ENCODE measurements around the gene PTDSS2. TPM values are rescaled to one million over a fixed set of nuclear protein-coding genes. Genes with fewer than 3 reads are reported as not detected.
"Not testable (repeated sequence)": the region's sequence is repeated elsewhere in the genome, so short reads cannot be mapped to it uniquely, and the experiment has no call there.

The PTDSS2 gene
- total and polyA plus RNA-seq, 8 donors, result 11.6 to 264 (median 25.1) TPM

DNA sequence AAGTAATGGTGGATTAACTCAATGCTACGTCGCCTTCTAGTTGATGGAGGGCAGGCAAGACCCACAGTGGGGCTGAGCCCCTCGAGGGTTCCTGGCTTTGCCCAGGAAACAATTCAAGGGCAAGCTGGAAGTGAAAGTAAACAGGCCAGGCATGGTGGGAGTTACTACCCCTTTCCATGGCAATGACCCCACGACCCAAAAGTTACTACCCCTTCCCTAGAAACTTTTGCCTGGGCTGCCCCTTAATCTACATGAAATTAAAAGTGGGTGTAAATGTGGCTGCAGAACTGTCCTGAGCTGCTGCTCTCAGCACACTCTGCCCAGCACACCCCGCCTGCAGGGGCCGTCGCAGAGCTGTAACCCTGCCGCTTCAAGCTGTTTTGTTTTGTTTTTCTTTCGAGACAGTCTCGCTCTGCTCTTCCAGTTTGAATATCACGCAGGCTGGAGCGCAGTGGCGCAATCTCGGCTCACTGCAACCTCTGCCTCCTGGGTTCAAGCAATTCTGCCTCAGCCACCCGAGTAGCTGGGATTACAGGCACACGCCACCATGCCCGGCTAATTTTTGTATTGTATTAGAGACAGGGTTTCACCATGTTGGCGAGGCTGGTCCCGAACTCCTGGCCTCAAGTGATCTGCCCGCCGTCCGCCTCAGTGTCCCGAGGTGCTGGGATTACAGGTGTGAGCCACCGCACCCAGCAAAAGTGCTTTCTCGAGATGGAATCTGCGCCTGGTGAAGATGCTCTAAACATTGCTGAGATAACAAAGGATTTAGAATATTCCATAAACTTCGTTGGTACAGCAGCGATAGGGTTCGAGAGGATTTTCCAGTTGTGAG lies 62.9 kb downstream of the PTDSS2 start:
- Histone ChIP-seq H3K9me3 (peaks cover 0 to 13% (median 8%) of the 10 kb centered on the region in 4 donors), H3K36me3 (peaks cover 0 to 61% (median 45%) of the 10 kb centered on the region in 4 donors), H3K4me3 (no peak overlapping the region), H3K4me1 (peaks cover 1 to 10% (median 7%) of the 10 kb centered on the region in 4 donors), H3K27ac (no peak overlapping the region), H3K27me3 (no peaks in the 10 kb centered on the region)
- DNase-seq, result no peak
- TF ChIP-seq EP300 (IDR thresholded peaks at IDR 0.05) (no peak), POLR2A (IDR thresholded peaks at IDR 0.05) (no peak), POLR2AphosphoS5 (IDR thresholded peaks at IDR 0.05) (no peak), CTCF (IDR thresholded peaks at IDR 0.05) (no peak)
- intact Hi-C loops (cut with DNase I; ENCODE audit: low total_unique reads), result no loop called here
- WGBS, 5 donors, result 89 to 94% (median 93%) methylated on average over 29 of the region's 29 CpGs

GRCh38 chr11:514606-515005 lies 64.5 kb downstream of the PTDSS2 start:
- no peaks in the 10 kb centered on the region for H3K27me3 ChIP-seq
- intact Hi-C loops (cut with DNase I; ENCODE audit: low total_unique reads), result no loop called here
- H3K9me3 ChIP-seq, result peaks cover 0 to 13% (median 8%) of the 10 kb centered on the region in 4 donors
- H3K27ac ChIP-seq, result no peak overlapping the region
- peaks cover 0 to 52% (median 36%) of the 10 kb centered on the region in 4 donors for H3K36me3 ChIP-seq
- TF ChIP-seq EP300 (IDR thresholded peaks at IDR 0.05) (no peak), POLR2A (IDR thresholded peaks at IDR 0.05) (no peak), CTCF (IDR thresholded peaks at IDR 0.05) (no peak), POLR2AphosphoS5 (IDR thresholded peaks at IDR 0.05) (no peak)
- 82 to 97% (median 92%) methylated on average over 10 of the region's 10 CpGs for WGBS, 5 donors
- no peak overlapping the region for H3K4me3 ChIP-seq
- no peak for DNase-seq
- H3K4me1 ChIP-seq, result peaks cover 0 to 16% (median 12%) of the 10 kb centered on the region in 4 donors

DNA sequence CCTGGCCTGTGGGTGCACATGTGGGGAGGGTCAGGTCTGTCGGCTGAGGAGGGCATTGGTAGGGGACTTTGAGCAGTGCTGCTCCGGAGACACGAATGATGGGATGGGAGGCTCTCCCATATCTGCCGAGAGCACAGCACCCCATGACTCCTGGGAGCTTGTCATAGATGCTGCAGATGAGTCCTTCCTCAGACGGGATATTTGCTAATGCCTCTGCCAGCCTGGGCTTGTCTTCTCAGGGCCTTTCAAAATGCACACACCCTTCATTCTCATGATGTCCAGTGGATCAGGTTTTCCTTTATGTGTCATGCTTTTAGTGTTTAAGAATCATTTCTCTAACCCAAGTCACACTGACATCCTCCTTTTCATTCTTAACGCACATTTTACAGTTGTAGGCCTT lies 65.1 kb downstream of the PTDSS2 start:
- no peak overlapping the region for H3K4me3 ChIP-seq
- TF ChIP-seq EP300 (IDR thresholded peaks at IDR 0.05) (no peak), POLR2A (IDR thresholded peaks at IDR 0.05) (no peak), CTCF (IDR thresholded peaks at IDR 0.05) (no peak), POLR2AphosphoS5 (IDR thresholded peaks at IDR 0.05) (no peak)
- H3K27me3 ChIP-seq, result no peaks in the 10 kb centered on the region
- intact Hi-C loops (cut with DNase I; ENCODE audit: low total_unique reads), result no loop called here
- WGBS, 5 donors, result 84 to 94% (median 92%) methylated on average over 6 of the region's 6 CpGs
- peaks cover 0 to 48% (median 31%) of the 10 kb centered on the region in 4 donors for H3K36me3 ChIP-seq
- H3K9me3 ChIP-seq, result peaks cover 0 to 13% (median 8%) of the 10 kb centered on the region in 4 donors
- H3K27ac ChIP-seq, result no peak overlapping the region
- peaks cover 0 to 16% (median 12%) of the 10 kb centered on the region in 4 donors for H3K4me1 ChIP-seq
- DNase-seq, result no peak

DNA sequence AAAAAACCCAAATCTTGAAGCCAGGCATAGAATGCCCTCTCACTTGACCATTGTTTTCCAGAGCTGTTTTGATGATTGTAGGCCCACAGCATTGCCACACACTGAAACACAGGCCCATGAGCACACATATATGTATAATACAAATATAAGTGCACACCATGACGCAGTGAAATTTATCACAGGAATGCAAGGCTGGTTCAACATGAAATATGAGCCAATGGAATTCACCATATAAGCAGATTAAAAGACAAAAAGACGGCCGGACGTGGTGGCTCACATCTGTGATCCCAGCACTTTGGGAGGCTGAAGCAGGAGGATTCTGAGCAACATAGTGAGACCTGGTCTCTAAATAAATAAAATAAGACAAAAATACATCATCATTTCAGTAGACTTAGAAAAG lies 66.3 kb downstream of the PTDSS2 start:
- Histone ChIP-seq H3K9me3 (peaks cover 0 to 13% (median 8%) of the 10 kb centered on the region in 4 donors), H3K27me3 (no peaks in the 10 kb centered on the region), H3K36me3 (peaks cover 0 to 38% (median 20%) of the 10 kb centered on the region in 4 donors), H3K4me3 (no peak overlapping the region), H3K27ac (no peak overlapping the region), H3K4me1 (peaks cover 0 to 16% (median 12%) of the 10 kb centered on the region in 4 donors)
- TF ChIP-seq CTCF (IDR thresholded peaks at IDR 0.05) (no peak), EP300 (IDR thresholded peaks at IDR 0.05) (no peak), POLR2A (IDR thresholded peaks at IDR 0.05) (no peak), POLR2AphosphoS5 (IDR thresholded peaks at IDR 0.05) (no peak)
- intact Hi-C loops (cut with DNase I; ENCODE audit: low total_unique reads), result no loop called here
- no peak for DNase-seq
- 91 to 97% (median 93%) methylated on average over 4 of the region's 4 CpGs for WGBS, 5 donors

DNA sequence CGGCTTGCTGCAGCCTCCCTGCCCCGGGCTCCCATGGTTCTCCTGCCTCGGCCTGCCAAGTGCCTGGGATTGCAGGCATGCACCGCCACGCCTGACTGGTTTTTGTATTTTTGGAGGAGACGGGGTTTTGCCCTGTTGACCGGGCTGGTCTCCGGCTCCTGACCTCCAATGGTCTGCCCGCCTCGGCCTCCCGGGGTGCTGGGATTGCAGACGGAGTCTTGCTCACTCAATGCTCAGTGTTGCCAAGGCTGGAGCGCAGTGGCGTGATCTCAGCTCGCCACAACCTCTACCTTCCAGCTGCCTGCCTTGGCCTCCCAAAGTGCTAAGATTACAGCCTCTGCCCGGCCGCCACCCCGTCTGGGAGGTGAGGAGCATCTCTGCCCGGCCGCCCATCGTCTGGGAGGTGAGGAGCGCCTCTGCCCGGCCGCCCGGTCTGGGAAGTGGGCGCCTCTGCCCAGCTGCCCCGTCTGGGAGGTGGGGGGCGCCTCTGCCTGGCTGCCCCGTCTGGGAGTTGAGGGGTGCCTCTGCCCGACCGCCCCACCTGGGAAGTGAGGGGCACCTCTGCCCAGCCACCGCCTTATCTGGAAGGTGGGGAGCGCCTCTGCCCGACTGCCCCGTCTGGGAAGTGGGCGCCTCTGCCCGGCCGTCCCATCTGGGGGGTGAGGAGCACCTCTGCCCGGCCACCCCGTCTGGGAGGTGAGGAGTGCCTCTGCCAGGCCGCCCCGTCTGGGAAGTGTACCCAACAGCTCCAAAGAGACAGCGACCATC lies 67.0 kb downstream of the PTDSS2 start:
- Histone ChIP-seq H3K9me3 (peaks cover 0 to 13% (median 8%) of the 10 kb centered on the region in 4 donors), H3K36me3 (peaks cover 0 to 31% (median 14%) of the 10 kb centered on the region in 4 donors), H3K4me1 (peaks cover 0 to 16% (median 12%) of the 10 kb centered on the region in 4 donors)
- H3K4me3 ChIP-seq; H3K27me3 ChIP-seq; intact Hi-C loops (cut with DNase I; ENCODE audit: low total_unique reads); H3K27ac ChIP-seq; DNase-seq: not testable (repeated sequence)
- WGBS, 5 donors, result 93 to 98% (median 95%) methylated on average over 25 to 43 of the region's 43 CpGs

Measured in stomach (tissue), 9 donors.